Measurements from ENCODE around the gene SLC25A1.

The SLC25A1 gene

DNA sequence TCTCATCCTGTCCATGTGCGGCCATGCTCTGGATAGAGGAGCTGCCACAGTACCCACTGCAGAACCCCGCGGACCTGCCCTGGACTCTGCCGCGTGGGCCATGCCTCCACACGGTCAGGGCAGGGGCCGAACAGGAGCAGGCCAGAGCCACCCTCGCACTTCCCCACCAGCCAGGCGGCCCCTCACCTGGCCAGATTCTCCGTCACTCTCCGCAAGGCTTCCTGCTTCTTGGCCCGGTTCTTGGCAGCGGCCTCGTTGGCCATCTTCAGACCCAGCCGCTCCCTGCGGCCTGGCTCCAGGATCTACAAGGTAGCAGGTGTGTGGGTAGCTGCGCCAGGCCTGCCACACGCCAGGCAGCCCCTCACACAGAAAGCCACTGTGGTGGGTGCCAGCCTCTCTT is 43.7 kb downstream of the SLC25A1 start:
- no peak for DNase-seq

DNA sequence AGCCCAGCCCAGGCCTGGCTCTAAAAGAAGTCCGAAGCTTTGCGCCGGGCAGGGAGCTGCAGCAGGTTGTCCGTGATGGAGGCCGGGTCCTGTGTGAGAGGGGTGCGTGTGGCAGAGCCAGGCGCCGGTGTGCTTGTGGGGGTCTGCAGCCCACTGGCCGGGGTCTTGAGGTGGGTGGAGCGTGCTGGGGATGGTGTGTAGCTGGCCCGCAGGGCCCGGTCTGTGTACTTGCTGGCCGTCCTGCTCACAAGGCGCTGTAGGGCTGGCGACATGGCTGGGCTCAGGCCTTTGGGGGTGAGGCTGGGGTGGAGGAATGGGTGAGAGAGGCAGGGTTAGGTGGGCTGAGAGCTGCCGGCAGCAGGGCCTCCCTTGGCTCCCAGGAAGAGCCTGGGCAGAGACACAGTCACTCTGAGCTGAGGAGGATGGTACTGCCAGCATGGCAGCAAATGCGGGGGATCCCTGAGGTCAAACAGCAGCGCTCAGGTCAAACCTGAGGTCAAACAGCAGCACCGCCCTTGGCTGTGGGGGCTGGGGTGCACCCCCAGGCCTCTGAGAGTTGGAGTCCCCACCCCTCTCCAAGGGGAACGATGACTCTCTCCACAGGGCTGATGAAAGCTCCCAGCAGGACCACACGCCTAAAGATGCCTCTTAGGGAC is 44.2 kb downstream of the SLC25A1 start:
- DNase-seq, result no peak

DNA sequence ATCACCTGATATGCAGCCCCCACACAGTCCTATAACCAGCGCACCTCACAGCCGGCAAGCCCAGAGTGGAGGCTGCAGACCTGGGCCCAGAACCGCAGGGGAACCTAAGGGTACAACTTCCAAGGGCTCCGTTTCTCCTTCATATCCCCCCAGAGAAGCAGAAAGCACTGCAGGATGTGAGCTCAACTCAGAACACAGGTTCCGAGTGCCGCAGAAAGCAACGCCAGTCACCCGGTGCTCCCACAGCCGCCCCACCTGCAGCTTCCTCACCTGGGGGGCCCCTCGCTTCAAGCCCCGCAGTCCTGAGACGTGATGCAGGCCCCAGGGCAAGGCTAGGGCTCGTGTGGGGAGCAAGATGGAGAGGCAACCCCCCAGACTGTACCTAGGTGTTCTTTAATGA is 45.0 kb downstream of the SLC25A1 start:
- DNase-seq, result no peak

DNA sequence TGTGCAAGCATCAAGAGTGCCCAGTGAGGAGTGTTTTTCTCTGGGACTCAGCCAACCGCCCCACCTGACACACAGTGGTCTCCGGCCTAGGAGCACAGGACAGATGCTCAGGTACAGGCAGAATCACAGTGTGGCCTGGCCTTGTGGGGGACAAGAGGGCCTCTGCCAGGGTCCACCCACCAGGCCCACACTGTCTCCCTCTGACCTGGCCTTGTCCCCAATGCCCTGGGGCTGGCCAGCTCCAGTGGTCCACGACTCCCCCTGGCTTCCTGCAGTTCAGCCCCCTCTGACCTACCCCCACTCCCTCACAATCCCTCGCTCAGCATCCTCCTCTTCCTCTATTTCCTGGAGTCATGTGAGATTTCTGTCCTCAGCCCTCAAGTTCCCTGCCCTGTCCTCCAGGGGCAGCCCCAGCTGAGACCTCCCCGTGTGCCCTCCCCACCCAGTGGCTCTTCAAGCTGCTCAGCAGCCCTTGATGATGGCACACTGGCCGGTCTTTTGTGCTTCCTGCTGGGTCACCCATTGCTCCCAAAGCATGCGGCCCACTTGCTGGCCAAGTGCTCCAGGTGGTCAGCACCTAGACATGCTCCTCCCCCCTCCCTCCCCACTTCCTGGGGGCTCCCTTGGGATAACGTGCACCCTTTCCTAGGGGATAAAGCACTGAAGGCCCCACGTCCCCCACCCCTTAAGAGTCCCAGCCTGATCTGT is 45.7 kb downstream of the SLC25A1 start:
- DNase-seq, result no peak

DNA sequence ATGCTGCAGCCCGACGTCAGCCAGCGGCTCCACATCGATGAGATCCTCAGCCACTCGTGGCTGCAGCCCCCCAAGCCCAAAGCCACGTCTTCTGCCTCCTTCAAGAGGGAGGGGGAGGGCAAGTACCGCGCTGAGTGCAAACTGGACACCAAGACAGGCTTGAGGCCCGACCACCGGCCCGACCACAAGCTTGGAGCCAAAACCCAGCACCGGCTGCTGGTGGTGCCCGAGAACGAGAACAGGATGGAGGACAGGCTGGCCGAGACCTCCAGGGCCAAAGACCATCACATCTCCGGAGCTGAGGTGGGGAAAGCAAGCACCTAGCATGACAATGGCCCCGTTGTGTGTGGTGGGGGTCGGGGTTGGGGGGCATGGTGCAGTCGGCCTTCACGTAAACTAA is 46.4 kb downstream of the SLC25A1 start:
- DNase-seq, result no peak

DNA sequence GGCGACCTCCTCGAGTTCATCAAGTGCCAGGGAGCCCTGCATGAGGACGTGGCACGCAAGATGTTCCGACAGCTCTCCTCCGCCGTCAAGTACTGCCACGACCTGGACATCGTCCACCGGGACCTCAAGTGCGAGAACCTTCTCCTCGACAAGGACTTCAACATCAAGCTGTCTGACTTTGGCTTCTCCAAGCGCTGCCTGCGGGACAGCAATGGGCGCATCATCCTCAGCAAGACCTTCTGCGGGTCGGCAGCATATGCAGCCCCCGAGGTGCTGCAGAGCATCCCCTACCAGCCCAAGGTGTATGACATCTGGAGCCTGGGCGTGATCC is 46.9 kb downstream of the SLC25A1 start:
- no peak for DNase-seq

DNA sequence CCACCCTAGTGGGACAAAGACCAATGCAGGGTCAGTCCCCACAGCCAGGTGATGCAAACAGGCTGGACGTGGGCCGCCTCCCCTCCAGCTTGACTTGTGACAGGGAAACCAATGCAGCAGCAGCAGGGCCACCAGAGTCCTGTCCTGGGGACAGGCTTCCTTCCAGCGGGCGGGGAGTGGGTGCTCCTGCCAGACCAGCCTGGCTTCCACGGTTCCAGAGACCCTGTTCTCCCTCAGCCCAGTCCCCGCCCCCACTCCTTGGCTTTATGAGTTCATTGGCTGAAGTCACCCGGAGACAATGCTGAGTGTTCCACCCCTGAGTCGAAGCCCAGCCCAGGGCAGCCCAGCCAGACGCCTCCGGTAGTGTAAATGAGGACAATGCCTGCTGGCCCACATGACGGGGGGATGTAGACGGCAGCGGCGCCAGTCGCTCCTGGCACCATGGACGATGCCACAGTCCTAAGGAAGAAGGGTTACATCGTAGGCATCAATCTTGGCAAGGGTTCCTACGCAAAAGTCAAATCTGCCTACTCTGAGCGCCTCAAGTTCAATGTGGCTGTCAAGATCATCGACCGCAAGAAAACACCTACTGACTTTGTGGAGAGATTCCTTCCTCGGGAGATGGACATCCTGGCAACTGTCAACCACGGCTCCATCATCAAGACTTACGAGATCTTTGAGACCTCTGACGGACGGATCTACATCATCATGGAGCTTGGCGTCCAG is 47.4 kb downstream of the SLC25A1 start, which contains the start of gene TSSK2:
Gene TSSK2, plus strand, starts transcription at position 350 of the 726 bp plus-strand sequence. Its CDS starts 92 bp downstream, at position 442.
- no peak for DNase-seq

DNA sequence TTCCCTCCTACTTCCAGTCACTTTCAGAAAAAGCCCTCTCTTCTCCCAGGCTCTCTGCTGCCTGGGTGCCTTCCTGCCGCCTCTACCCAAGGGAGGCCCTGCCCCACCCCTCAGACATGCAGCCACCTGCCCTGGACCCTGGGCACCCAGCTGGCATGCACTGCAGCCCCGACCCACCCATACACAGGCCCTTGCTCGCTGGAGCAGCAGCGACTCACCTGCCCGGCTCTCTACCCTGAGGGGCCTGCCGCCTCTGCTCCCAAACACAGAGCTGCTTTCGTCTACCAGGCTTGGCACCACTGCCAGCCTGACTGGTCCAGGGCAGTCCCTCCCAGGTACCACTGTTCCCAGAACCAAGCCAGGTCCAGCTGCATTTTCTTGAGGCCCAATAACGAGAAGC is 48.7 kb downstream of the SLC25A1 start:
- no peak for DNase-seq

DNA sequence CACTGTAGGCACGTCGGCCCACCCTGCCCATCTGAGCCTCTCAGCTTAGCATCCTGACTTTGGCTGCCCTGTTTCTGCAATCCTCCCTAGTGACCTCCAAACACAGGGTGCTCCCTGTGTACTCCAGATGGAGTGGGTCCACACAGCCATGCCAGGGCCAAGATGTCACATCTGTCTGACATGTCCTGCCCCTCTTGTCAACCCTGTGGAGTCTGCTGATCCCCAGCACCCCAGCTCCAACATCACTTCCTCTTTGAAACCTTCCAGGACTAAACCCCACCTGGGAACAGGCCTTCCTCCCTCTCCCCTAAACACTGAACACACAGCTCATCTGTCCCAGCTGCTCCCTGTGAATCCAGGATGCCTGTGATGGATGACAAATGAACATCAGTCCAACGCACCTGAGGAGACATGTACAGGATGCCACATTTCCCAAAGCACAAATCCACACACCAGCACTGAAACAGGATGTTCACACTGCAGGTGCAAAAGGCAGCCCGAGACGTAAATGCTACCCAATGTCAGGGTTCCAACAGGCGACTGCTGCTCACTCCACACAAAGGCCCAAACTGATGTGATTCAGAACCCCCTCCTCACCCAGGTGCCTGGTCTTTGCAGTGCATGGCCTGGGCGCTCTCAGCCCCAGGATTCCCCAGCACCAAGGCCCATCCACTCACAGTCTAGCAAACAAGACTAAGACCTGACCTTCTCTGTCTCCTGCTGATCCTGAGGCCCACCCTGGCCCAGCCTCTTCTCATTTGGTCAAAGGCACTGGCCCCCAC is 49.4 kb downstream of the SLC25A1 start:
- DNase-seq, result no peak

DNA sequence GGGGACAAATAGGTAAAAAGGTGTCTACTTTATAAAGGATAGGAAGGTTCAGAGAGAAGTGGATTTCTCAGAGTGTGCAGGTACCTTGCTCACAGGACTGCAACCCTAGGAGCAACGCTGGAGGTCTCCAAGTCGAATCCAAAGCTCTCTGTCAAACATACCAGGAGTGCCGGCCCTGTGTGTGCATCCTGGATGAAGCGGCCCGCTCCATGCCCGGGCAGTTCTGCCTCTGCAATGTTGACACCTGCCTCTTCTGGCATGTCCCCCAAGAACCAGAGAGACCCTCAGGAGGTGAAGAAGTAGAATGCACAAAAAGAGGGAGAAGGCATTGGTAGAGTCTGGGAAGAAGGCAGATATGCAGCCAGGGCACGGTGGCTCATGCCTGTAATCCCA is 50.5 kb downstream of the SLC25A1 start:
- no peak for DNase-seq

DNA sequence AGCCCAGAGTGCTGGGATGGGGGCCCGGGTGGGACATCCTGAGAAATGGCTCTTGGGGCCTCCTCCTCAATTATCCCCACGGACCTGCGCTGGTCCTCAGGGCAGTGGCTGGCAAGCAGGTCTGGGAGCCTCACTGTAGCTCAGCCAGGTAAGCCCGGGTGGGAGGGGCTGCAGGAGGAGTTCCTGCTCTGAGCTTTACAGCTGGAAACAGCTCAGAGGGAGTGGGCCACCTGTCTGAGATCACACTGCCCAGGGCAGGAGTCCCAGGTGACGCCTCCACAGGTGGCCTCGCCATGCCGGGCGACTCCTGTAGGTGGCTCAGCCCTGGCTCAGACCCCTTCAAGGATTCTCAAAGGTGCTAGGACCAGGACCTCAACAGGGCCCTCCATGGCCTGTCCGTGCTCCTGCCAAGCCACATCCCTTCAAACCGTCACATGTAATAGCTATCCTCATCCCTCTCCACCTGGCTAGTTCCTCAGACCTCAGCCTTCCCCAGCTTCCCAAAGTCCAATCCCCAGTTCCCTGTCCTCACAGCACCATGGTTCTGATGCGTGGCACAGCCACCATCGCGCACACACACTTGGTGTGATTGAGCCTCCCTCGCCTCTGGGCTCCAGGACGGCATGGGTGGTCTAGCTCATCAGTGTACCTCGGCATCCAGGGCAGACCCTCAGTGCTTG is 51.1 kb downstream of the SLC25A1 start:
- DNase-seq, result no peak

DNA sequence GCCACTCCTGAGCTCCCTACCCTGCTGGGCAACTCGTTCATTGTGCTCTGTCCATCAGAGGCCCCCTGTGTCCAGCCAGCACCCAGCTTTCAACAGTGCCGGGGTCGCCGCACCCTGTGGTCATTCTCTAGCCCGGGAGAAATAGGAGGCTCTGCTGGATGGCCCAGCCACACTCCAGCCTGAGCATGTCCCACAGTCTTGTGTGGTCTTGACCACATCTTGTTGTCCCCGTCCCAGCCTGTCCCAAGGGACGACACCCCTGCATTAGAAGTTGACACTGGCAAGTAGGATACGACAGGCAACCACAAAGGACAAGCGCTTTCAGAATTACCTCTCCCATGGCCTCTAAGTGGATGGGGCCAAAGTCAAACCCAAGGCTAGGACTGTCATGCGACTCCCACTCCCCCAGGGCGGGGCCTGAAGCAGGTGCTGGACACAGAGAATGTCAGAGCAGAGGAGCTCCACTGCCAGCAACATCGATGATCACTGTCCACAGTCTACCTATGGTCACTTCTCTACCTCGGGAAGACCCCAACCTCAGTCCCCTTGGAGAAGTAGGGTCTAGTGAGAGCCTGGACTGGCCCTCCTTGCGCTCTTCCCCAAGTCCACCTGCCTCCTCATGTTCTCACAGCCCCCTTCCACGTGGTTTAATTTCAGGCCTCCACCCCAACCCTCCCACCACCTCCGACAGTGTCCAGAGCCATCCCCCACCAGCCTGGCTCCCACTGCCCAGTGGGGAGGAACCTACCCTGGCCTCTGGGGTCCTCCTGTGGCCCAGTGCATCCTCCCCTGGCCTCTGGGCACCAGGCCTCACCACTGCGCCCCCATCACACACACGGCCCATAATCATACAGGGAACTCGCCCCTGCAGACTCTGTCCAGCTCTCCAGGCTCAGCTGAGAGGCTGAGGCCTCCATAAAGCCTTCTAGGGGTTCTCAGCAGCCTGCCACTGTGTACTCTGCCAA is 51.9 kb downstream of the SLC25A1 start:
- DNase-seq, result no peak
